ENCODE data around the gene GLYATL2.

GLYATL2 gene

GRCh38 chr11:58788355-58789023, 56.0 kb downstream of the GLYATL2 start:
- peak; percentile 16 for DNase-seq

GRCh38 chr11:58787903-58788302, 56.6 kb downstream of the GLYATL2 start:
- no peak for DNase-seq

- DNase-seq: no peak
Measured at GRCh38 chr11:58786693-58787092, 57.8 kb downstream of the GLYATL2 start.

GRCh38 chr11:58784995-58785394, 59.5 kb downstream of the GLYATL2 start:
- no peak for DNase-seq
